ENCODE results near the gene WDPCP. TPM values are rescaled to one million over a fixed set of nuclear protein-coding genes. Genes with fewer than 3 reads are reported as not detected.

WDPCP gene
- total RNA-seq, 1 donor from 2014 or later, result 5.7 TPM

DNA sequence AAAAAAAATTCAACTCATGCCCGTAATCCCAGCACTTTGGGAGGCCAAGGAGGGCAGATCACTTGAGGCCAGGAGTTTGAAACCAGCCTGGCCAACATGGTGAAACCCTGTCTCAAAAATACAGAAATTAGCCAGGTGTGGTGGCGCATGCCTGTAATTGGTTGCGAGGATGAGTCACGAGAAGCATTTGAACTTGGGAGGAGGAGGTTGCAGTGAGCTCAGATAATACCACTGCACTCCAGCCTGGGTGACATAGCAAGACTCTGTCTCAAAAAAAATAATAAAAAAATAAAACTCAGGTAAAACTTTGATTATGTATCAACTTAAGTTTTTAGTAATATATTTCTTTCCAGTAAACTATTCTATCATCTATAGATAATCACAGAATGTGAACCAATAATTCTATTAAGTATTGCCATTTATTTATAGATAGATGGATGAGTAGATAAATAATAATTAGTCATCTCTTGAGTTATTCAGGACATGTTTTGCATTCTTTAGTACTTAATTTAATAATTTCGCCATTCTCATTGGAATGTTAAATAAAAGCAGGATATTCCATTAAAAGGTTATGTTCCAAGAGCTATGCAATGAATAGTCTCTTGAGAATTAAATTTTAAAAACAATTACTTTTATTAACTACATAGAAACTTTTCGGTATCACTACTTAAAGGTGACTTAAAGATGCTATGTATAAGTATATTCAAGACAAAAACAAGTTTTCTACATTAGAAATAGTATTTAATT is 48.7 kb downstream of the WDPCP start:
- Mint-ChIP-seq H3K9me3 (ENCODE audit: unreplicated experiment) (no peaks in the 10 kb centered on the region), H3K27me3 (ENCODE audit: unreplicated experiment) (no peaks in the 10 kb centered on the region), H3K36me3 (ENCODE audit: low read depth, unreplicated experiment) (no peaks in the 10 kb centered on the region), H3K4me3 (ENCODE audit: unreplicated experiment) (no peak overlapping the region), H3K4me1 (ENCODE audit: unreplicated experiment) (no peaks in the 10 kb centered on the region), H3K27ac (ENCODE audit: unreplicated experiment) (no peak overlapping the region)
- TF ChIP-seq, protein P1, sequence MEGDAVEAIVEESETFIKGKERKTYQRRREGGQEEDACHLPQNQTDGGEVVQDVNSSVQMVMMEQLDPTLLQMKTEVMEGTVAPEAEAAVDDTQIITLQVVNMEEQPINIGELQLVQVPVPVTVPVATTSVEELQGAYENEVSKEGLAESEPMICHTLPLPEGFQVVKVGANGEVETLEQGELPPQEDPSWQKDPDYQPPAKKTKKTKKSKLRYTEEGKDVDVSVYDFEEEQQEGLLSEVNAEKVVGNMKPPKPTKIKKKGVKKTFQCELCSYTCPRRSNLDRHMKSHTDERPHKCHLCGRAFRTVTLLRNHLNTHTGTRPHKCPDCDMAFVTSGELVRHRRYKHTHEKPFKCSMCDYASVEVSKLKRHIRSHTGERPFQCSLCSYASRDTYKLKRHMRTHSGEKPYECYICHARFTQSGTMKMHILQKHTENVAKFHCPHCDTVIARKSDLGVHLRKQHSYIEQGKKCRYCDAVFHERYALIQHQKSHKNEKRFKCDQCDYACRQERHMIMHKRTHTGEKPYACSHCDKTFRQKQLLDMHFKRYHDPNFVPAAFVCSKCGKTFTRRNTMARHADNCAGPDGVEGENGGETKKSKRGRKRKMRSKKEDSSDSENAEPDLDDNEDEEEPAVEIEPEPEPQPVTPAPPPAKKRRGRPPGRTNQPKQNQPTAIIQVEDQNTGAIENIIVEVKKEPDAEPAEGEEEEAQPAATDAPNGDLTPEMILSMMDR (IDR thresholded peaks at IDR 0.05; ENCODE audit: unreplicated experiment), result no peak
- no peak for DNase-seq (ENCODE audit: low spot score)

DNA sequence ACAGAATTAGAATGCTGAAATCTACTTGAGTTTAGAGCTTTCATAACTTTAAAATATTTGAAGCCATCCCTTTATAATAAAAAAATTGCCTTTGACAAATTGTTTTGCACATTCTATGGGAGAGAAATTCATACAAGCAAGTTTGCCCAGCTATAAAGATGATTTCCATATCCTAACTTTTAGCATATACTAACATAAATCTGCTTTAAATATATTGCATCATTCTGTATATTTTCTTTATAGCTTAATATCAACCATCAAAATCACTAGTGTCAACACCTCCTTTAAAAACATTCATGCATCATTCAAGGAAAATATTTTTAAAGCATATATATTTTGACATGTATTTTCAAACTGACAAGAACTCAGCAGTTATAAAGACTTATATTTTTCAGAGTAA is 49.9 kb downstream of the WDPCP start:
- Mint-ChIP-seq H3K4me3 (ENCODE audit: unreplicated experiment) (no peak overlapping the region), H3K36me3 (ENCODE audit: low read depth, unreplicated experiment) (no peaks in the 10 kb centered on the region), H3K9me3 (ENCODE audit: unreplicated experiment) (no peaks in the 10 kb centered on the region), H3K4me1 (ENCODE audit: unreplicated experiment) (no peaks in the 10 kb centered on the region), H3K27ac (ENCODE audit: unreplicated experiment) (no peak overlapping the region), H3K27me3 (ENCODE audit: unreplicated experiment) (no peaks in the 10 kb centered on the region)
- TF ChIP-seq, protein P1 (IDR thresholded peaks at IDR 0.05; ENCODE audit: unreplicated experiment), result no peak
- DNase-seq (ENCODE audit: low spot score), result no peak

DNA sequence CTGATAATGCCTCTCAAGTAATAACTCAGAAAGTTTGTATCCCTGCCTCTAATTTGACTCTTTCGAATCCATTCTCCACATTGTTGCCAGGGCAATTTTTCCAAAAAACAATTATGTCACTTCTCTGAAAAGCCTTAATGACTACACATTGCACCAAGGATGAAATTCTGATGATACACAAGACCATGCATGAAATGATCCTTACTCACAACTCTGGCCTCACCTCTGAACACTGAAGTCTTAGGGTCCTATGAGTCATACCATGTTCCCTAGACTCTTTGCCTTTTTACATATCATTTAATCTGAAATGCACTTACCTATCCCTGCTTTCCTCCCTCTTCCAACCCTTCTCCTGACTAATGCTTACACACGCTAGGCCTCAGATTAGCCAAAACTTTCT is 51.0 kb downstream of the WDPCP start:
- H3K36me3 Mint-ChIP-seq (ENCODE audit: low read depth, unreplicated experiment), result no peaks in the 10 kb centered on the region
- H3K27ac Mint-ChIP-seq (ENCODE audit: unreplicated experiment), result no peak overlapping the region
- H3K4me3 Mint-ChIP-seq (ENCODE audit: unreplicated experiment), result no peak overlapping the region
- H3K27me3 Mint-ChIP-seq (ENCODE audit: unreplicated experiment), result no peaks in the 10 kb centered on the region
- no peaks in the 10 kb centered on the region for H3K4me1 Mint-ChIP-seq (ENCODE audit: unreplicated experiment)
- DNase-seq (ENCODE audit: low spot score), result no peak
- H3K9me3 Mint-ChIP-seq (ENCODE audit: unreplicated experiment), result no peaks in the 10 kb centered on the region
- TF ChIP-seq, protein P1 (IDR thresholded peaks at IDR 0.05; ENCODE audit: unreplicated experiment), result no peak

DNA sequence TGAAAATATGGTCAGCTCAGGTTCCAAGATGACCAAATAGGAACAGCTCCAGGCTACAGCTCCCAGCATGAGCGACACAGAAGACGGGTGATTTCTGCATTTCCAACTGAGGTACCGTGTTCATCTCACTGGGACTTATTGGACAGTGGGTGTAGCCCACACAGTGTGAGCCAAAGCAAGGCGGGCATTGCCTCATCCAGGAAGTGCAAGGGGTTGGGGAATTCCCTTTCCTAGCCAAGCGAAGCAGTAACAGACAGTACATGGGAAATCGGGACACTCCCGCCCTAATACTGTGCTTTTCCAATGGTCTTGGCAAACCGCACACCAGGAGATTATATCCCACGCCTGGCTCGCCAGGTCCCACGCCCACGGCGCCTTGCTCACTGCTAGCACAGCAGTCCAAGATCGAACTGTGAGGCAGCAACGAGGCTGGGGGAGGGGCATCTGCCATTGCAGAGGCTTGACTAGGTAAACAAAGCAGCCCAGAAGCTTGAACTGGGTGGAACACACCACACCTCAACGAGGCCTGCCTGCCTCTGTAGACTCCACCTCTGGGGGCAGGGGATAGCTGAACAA is 57.5 kb downstream of the WDPCP start:
- no peak for DNase-seq (ENCODE audit: low spot score)
- Mint-ChIP-seq H3K36me3 (ENCODE audit: low read depth, unreplicated experiment) (no peaks in the 10 kb centered on the region), H3K4me1 (ENCODE audit: unreplicated experiment) (no peaks in the 10 kb centered on the region), H3K4me3 (ENCODE audit: unreplicated experiment) (no peak overlapping the region), H3K9me3 (ENCODE audit: unreplicated experiment) (no peaks in the 10 kb centered on the region), H3K27ac (ENCODE audit: unreplicated experiment) (no peak overlapping the region), H3K27me3 (ENCODE audit: unreplicated experiment) (peaks cover 3% of the 10 kb centered on the region)
- TF ChIP-seq, protein P1 (IDR thresholded peaks at IDR 0.05; ENCODE audit: unreplicated experiment), result no peak

DNA sequence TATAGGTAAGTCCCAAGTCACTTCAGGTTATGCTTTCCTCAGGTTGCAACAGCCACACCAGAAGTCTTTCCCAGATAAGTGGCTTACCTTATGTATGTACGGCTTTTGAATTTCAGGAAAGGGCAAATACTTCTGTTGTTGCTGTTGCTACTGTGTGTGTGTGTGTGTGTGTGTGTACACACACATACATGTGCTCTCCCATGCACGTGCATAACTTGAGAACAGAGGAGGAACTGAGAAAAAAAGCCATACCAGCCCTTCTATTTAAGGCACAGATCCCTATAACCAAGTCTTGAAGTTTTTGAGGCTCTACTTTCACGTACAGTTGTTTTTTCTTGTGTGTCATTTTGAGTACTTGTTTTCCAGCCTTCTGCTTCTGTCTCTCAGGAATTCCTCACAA is 62.4 kb downstream of the WDPCP start:
- no peak overlapping the region for H3K4me3 Mint-ChIP-seq (ENCODE audit: unreplicated experiment)
- no peaks in the 10 kb centered on the region for H3K4me1 Mint-ChIP-seq (ENCODE audit: unreplicated experiment)
- H3K27ac Mint-ChIP-seq (ENCODE audit: unreplicated experiment), result no peak overlapping the region
- no peak for DNase-seq (ENCODE audit: low spot score)
- TF ChIP-seq, protein P1 (IDR thresholded peaks at IDR 0.05; ENCODE audit: unreplicated experiment), result no peak
- H3K9me3 Mint-ChIP-seq (ENCODE audit: unreplicated experiment), result peaks cover 5% of the 10 kb centered on the region
- H3K36me3 Mint-ChIP-seq (ENCODE audit: low read depth, unreplicated experiment), result no peaks in the 10 kb centered on the region
- H3K27me3 Mint-ChIP-seq (ENCODE audit: unreplicated experiment), result peaks cover 8% of the 10 kb centered on the region

Data from endothelial cell (in vitro differentiated cells).